BLaER1 (cell line): ENCODE measurements around the gene PRPF40A.

Experiments used
- H3K27ac ChIP-seq: shearing (Covaris generic); formaldehyde crosslinking; 2 replicates; pipeline ENCODE4 v1.8.1; 2022
- H3K27me3 ChIP-seq: shearing (Covaris generic); formaldehyde crosslinking; 2 replicates; pipeline ENCODE4 v1.8.1; 2022
- H3K36me3 ChIP-seq: shearing (Covaris generic); formaldehyde crosslinking; 2 replicates; pipeline ENCODE4 v1.8.1; 2022
- H3K4me1 ChIP-seq: shearing (Covaris generic); formaldehyde crosslinking; 2 replicates; pipeline ENCODE4 v1.8.1; 2022
- H3K4me2 ChIP-seq: shearing (Covaris generic); formaldehyde crosslinking; 2 replicates; pipeline ENCODE4 v1.8.1; 2022
- H3K4me3 ChIP-seq: shearing (Covaris generic); formaldehyde crosslinking; 2 replicates; pipeline ENCODE4 v1.8.1; 2022
- H3K9ac ChIP-seq: shearing (Covaris generic); formaldehyde crosslinking; 2 replicates; pipeline ENCODE4 v1.8.1; 2022
- H3K9me3 ChIP-seq: shearing (Covaris generic); formaldehyde crosslinking; 2 replicates; pipeline ENCODE4 v1.8.1; 2022
- H4K20me1 ChIP-seq: shearing (Covaris generic); formaldehyde crosslinking; 2 replicates; pipeline ENCODE4 v1.8.1; 2022
- Cebpa-rat ChIP-seq: shearing (Covaris generic); IDR thresholded peaks from 2 replicates; pipeline ENCODE4 v1.8.1; 2022

PRPF40A gene

GRCh38 chr2:152623775-152624174, 93.5 kb downstream of the PRPF40A start:
- Histone ChIP-seq H3K9ac (no peak overlapping the region), H3K36me3 (peaks cover 94% of the 10 kb centered on the region), H3K27ac (no peak overlapping the region), H3K4me3 (no peak overlapping the region), H3K27me3 (no peaks in the 10 kb centered on the region), H3K4me2 (no peak overlapping the region), H4K20me1 (peaks cover 20% of the 10 kb centered on the region), H3K9me3 (no peaks in the 10 kb centered on the region), H3K4me1 (0 out of 2 replicates have a peak, but pooled peaks cover 11% of the 10 kb centered on the region)
- TF ChIP-seq Cebpa-rat, result no peak

- H3K27ac ChIP-seq, result no peak overlapping the region
- H4K20me1 ChIP-seq, result peaks cover 20% of the 10 kb centered on the region
- TF ChIP-seq Cebpa-rat, result no peak
- no peaks in the 10 kb centered on the region for H3K27me3 ChIP-seq
- H3K9ac ChIP-seq, result no peak overlapping the region
- peaks cover 94% of the 10 kb centered on the region for H3K36me3 ChIP-seq
- no peak overlapping the region for H3K4me3 ChIP-seq
- no peaks in the 10 kb centered on the region for H3K9me3 ChIP-seq
- 0 out of 2 replicates have a peak, but pooled peaks cover 11% of the 10 kb centered on the region for H3K4me1 ChIP-seq
- no peak overlapping the region for H3K4me2 ChIP-seq
Observed at GRCh38 chr2:152623076-152623740, 94.1 kb downstream of the PRPF40A start.

GRCh38 chr2:152622219-152622618, 95.0 kb downstream of the PRPF40A start:
- no peak overlapping the region for H3K4me3 ChIP-seq
- H3K27me3 ChIP-seq, result no peaks in the 10 kb centered on the region
- H3K9ac ChIP-seq, result no peak overlapping the region
- H3K36me3 ChIP-seq, result peaks cover 95% of the 10 kb centered on the region
- peaks cover 20% of the 10 kb centered on the region for H4K20me1 ChIP-seq
- no peaks in the 10 kb centered on the region for H3K9me3 ChIP-seq
- 0 out of 2 replicates have a peak, but pooled peaks cover 11% of the 10 kb centered on the region for H3K4me1 ChIP-seq
- no peak overlapping the region for H3K27ac ChIP-seq
- TF ChIP-seq Cebpa-rat, result no peak
- no peak overlapping the region for H3K4me2 ChIP-seq

- Histone ChIP-seq H3K9ac (no peak overlapping the region), H4K20me1 (peaks cover 13% of the 10 kb centered on the region), H3K4me2 (no peak overlapping the region), H3K27me3 (no peaks in the 10 kb centered on the region), H3K27ac (no peak overlapping the region), H3K4me3 (no peak overlapping the region), H3K9me3 (no peaks in the 10 kb centered on the region), H3K36me3 (peaks cover 95% of the 10 kb centered on the region), H3K4me1 (0 out of 2 replicates have a peak, but pooled peaks cover 11% of the 10 kb centered on the region)
- TF ChIP-seq Cebpa-rat, result no peak
Observed at GRCh38 chr2:152620985-152621384, 96.3 kb downstream of the PRPF40A start.

- no peaks in the 10 kb centered on the region for H3K9me3 ChIP-seq
- H3K36me3 ChIP-seq, result peaks cover 95% of the 10 kb centered on the region
- peaks cover 11% of the 10 kb centered on the region for H4K20me1 ChIP-seq
- H3K4me3 ChIP-seq, result no peak overlapping the region
- no peak overlapping the region for H3K9ac ChIP-seq
- H3K4me1 ChIP-seq, result 0 out of 2 replicates have a peak, but pooled peaks cover 11% of the 10 kb centered on the region
- no peak for TF ChIP-seq Cebpa-rat
- H3K4me2 ChIP-seq, result no peak overlapping the region
- H3K27ac ChIP-seq, result no peak overlapping the region
- H3K27me3 ChIP-seq, result no peaks in the 10 kb centered on the region
Observed at GRCh38 chr2:152620208-152620607, 97.1 kb downstream of the PRPF40A start.

GRCh38 chr2:152618193-152618564, 99.1 kb downstream of the PRPF40A start:
- no peak for TF ChIP-seq Cebpa-rat
- Histone ChIP-seq H4K20me1 (peaks cover 5% of the 10 kb centered on the region), H3K9me3 (no peaks in the 10 kb centered on the region), H3K4me1 (peaks cover 14% of the 10 kb centered on the region), H3K36me3 (peaks cover 99% of the 10 kb centered on the region), H3K27me3 (no peaks in the 10 kb centered on the region), H3K4me3 (no peak overlapping the region), H3K9ac (no peak overlapping the region), H3K4me2 (no peak overlapping the region), H3K27ac (no peak overlapping the region)

GRCh38 chr2:152617456-152618192, 99.6 kb downstream of the PRPF40A start:
- TF ChIP-seq Cebpa-rat, result no peak
- H3K9me3 ChIP-seq, result no peaks in the 10 kb centered on the region
- H3K9ac ChIP-seq, result no peak overlapping the region
- no peaks in the 10 kb centered on the region for H3K27me3 ChIP-seq
- H3K27ac ChIP-seq, result no peak overlapping the region
- no peak overlapping the region for H3K4me3 ChIP-seq
- peaks cover 14% of the 10 kb centered on the region for H3K4me1 ChIP-seq
- H3K4me2 ChIP-seq, result no peak overlapping the region
- peaks cover 7% of the 10 kb centered on the region for H4K20me1 ChIP-seq
- H3K36me3 ChIP-seq, result peaks cover 95% of the 10 kb centered on the region

- Histone ChIP-seq H3K27me3 (no peaks in the 10 kb centered on the region), H3K36me3 (peaks cover 71% of the 10 kb centered on the region), H3K4me2 (no peak overlapping the region), H3K4me1 (peaks cover 38% of the 10 kb centered on the region), H3K4me3 (no peak overlapping the region), H4K20me1 (peaks cover 21% of the 10 kb centered on the region), H3K9me3 (no peaks in the 10 kb centered on the region), H3K27ac (no peak overlapping the region), H3K9ac (no peak overlapping the region)
- TF ChIP-seq Cebpa-rat, result no peak
Observed at GRCh38 chr2:152615177-152615576, 102.1 kb downstream of the PRPF40A start.

GRCh38 chr2:152613235-152613634, 104.0 kb downstream of the PRPF40A start:
- TF ChIP-seq Cebpa-rat, result no peak
- Histone ChIP-seq H3K4me1 (peaks cover 44% of the 10 kb centered on the region), H3K27ac (peak overlapping the region; percentile 65), H3K4me2 (peak overlapping the region; percentile 84), H4K20me1 (peaks cover 21% of the 10 kb centered on the region), H3K36me3 (peaks cover 65% of the 10 kb centered on the region), H3K9ac (no peak overlapping the region), H3K27me3 (no peaks in the 10 kb centered on the region), H3K9me3 (no peaks in the 10 kb centered on the region), H3K4me3 (0 out of 2 replicates have a peak overlapping the region, but pooled peaks have one; percentile 42)

GRCh38 chr2:152611458-152612231, 105.6 kb downstream of the PRPF40A start:
- peak; percentile 93 for TF ChIP-seq Cebpa-rat
- Histone ChIP-seq H3K4me2 (peak overlapping the region; percentile 84), H3K36me3 (peaks cover 62% of the 10 kb centered on the region), H3K4me1 (peaks cover 44% of the 10 kb centered on the region), H3K27me3 (no peaks in the 10 kb centered on the region), H3K4me3 (peak overlapping the region; percentile 42), H3K9ac (peak overlapping the region; percentile 42; the same call in 1 of the 2 replicates), H3K27ac (peak overlapping the region; percentile 65), H3K9me3 (no peaks in the 10 kb centered on the region), H4K20me1 (peaks cover 26% of the 10 kb centered on the region)
